ENCODE data around the gene INO80E. TPM values are rescaled to one million over a fixed set of nuclear protein-coding genes. Genes with fewer than 3 reads are reported as not detected.
A peak's percentile ranks its signal among the peaks of the same experiment; 100 is the strongest.

Gene INO80E
- total and polyA plus RNA-seq, 3 experiments from 2014 or later, result 6.5 to 123 (median 121) TPM

DNA sequence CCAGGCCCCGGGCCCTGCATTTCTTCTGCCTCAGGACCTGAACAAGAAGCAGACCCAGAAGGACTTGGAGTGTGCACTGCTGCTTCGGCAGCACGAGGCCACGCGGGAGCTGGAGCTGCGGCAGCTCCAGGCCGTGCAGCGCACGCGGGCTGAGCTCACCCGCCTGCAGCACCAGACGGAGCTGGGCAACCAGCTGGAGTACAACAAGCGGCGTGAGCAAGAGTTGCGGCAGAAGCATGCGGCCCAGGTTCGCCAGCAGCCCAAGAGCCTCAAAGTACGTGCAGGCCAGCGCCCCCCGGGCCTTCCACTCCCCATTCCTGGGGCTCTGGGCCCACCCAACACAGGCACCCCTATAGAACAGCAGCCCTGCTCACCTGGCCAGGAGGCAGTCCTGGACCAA is 9.8 kb upstream of the INO80E start:
- POLR2A ChIA-PET, result interaction anchor here (1.3 to 1.5 kb wide), 2 partner anchors 9 to 23 kb away, joined by 3 to 4 read pairs; partner anchors contain the start of gene HIRIP3
- CTCF ChIA-PET, result no interaction called here
- Histone ChIP-seq H3K4me1 (ENCODE audit: insufficient read depth, low read length) (no peaks in the 10 kb centered on the region), H3K4me3 (ENCODE audit: low read length) (no peak overlapping the region), H3K27me3 (ENCODE audit: insufficient read depth, low read length, poor library complexity, severe bottlenecking) (no peaks in the 10 kb centered on the region), H3K27ac (ENCODE audit: low read depth, low read length) (no peak overlapping the region), H3K36me3 (ENCODE audit: insufficient read depth, low read length) (peaks cover 53% of the 10 kb centered on the region), H3K9me3 (ENCODE audit: low read length) (no peaks in the 10 kb centered on the region)
- H3K9me3 Mint-ChIP-seq, result no peaks in the 10 kb centered on the region
- H3K4me1 Mint-ChIP-seq, result no peaks in the 10 kb centered on the region
- H3K4me3 Mint-ChIP-seq, result no peak overlapping the region
- peak overlapping the region in 2 of 8 donors; percentile 17 to 95 for H3K27ac Mint-ChIP-seq
- no peaks in the 10 kb centered on the region for H3K27me3 Mint-ChIP-seq
- DNase-seq, result no peak
- H3K36me3 Mint-ChIP-seq, result peaks cover 6 to 85% (median 19%) of the 10 kb centered on the region in 3 donors

DNA sequence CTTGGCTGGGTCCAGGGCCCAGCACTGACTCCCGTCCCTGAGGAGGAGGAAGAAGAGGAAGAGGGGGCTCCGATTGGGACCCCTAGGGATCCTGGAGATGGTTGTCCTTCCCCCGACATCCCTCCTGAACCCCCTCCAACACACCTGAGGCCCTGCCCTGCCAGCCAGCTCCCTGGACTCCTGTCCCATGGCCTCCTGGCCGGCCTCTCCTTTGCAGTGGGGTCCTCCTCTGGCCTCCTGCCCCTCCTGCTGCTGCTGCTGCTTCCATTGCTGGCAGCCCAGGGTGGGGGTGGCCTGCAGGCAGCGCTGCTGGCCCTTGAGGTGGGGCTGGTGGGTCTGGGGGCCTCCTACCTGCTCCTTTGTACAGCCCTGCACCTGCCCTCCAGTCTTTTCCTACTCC is 9.1 kb upstream of the INO80E start:
- CTCF ChIA-PET, result no interaction called here
- H3K27ac Mint-ChIP-seq, result peak overlapping the region in 1 of 8 donors; percentile 95
- POLR2A ChIA-PET, result interaction anchor here (1.5 kb wide), 1 partner anchor 8 kb away, joined by 3 read pairs; the partner anchor contains the start of gene HIRIP3
- H3K4me1 ChIP-seq (ENCODE audit: insufficient read depth, low read length), result no peaks in the 10 kb centered on the region
- H3K4me1 Mint-ChIP-seq, result no peaks in the 10 kb centered on the region
- H3K27ac ChIP-seq (ENCODE audit: low read depth, low read length), result no peak overlapping the region
- peaks cover 46% of the 10 kb centered on the region for H3K36me3 ChIP-seq (ENCODE audit: insufficient read depth, low read length)
- H3K4me3 Mint-ChIP-seq, result no peak overlapping the region
- H3K27me3 Mint-ChIP-seq, result no peaks in the 10 kb centered on the region
- no peaks in the 10 kb centered on the region for H3K9me3 ChIP-seq (ENCODE audit: low read length)
- no peaks in the 10 kb centered on the region for H3K27me3 ChIP-seq (ENCODE audit: insufficient read depth, low read length, poor library complexity, severe bottlenecking)
- H3K4me3 ChIP-seq (ENCODE audit: low read length), result no peak overlapping the region
- no peaks in the 10 kb centered on the region for H3K9me3 Mint-ChIP-seq
- H3K36me3 Mint-ChIP-seq, result peaks cover 6 to 84% (median 17%) of the 10 kb centered on the region in 3 donors
- DNase-seq, result peak in 1 of 5 donors; percentile 36

DNA sequence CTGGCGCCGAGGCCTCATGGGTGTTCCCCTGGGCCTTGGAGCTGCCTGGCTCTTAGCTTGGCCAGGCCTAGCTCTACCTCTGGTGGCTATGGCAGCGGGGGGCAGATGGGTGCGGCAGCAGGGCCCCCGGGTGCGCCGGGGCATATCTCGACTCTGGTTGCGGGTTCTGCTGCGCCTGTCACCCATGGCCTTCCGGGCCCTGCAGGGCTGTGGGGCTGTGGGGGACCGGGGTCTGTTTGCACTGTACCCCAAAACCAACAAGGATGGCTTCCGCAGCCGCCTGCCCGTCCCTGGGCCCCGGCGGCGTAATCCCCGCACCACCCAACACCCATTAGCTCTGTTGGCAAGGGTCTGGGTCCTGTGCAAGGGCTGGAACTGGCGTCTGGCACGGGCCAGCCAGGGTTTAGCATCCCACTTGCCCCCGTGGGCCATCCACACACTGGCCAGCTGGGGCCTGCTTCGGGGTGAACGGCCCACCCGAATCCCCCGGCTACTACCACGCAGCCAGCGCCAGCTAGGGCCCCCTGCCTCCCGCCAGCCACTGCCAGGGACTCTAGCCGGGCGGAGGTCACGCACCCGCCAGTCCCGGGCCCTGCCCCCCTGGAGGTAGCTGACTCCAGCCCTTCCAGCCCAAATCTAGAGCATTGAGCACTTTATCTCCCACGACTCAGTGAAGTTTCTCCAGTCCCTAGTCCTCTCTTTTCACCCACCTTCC is 8.5 kb upstream of the INO80E start:
- CTCF ChIA-PET, result no interaction called here
- H3K36me3 ChIP-seq (ENCODE audit: insufficient read depth, low read length), result peaks cover 41% of the 10 kb centered on the region
- no peaks in the 10 kb centered on the region for H3K9me3 Mint-ChIP-seq
- no peaks in the 10 kb centered on the region for H3K4me1 Mint-ChIP-seq
- H3K36me3 Mint-ChIP-seq, result peaks cover 6 to 84% (median 18%) of the 10 kb centered on the region in 3 donors
- H3K4me3 Mint-ChIP-seq, result no peak overlapping the region
- H3K4me3 ChIP-seq (ENCODE audit: low read length), result no peak overlapping the region
- H3K9me3 ChIP-seq (ENCODE audit: low read length), result no peaks in the 10 kb centered on the region
- DNase-seq, result peak in 1 of 5 donors; percentile 37
- no peaks in the 10 kb centered on the region for H3K27me3 Mint-ChIP-seq
- H3K27me3 ChIP-seq (ENCODE audit: insufficient read depth, low read length, poor library complexity, severe bottlenecking), result no peaks in the 10 kb centered on the region
- H3K27ac ChIP-seq (ENCODE audit: low read depth, low read length), result no peak overlapping the region
- POLR2A ChIA-PET, result no interaction called here
- no peak overlapping the region for H3K27ac Mint-ChIP-seq
- H3K4me1 ChIP-seq (ENCODE audit: insufficient read depth, low read length), result no peaks in the 10 kb centered on the region

DNA sequence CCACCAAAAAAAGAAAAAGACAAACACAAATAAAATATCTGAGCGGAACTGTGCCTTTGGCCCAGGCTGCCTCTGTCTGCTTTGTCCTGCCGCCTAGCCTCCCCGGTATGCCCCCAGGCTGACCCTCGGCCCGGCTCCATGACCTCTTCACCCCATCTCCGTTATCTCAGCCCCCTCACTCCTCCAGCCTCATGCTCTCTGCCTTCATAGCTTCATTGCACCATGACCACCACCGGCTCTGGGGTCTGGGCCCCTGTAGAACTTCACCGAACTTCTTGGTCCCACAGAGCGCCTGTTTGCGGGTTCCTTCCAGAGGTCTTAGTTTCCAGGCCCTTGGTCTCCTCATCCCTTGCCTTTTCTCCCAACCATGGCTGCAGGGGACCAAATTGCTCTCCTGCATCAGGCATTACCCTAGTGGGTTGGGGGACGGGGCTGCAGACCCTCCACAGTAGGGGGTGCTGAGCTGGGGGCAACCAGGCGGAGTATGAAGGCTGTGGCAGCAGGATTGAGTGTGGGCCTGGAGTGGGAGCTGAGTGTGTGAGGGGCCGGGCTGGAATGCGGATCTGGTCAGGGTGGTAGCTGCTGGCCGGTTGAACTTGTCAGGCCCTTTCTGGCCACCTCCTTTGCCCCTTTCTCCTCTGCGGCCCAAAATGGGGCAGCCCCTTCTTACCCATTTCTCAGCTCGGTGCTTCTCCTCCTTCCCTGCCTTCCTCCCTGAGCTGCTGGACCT is 7.5 kb upstream of the INO80E start:
- Mint-ChIP-seq H3K27ac (peak overlapping the region in 2 of 8 donors; percentile 24 to 75), H3K36me3 (peaks cover 6 to 82% (median 15%) of the 10 kb centered on the region in 3 donors), H3K27me3 (no peaks in the 10 kb centered on the region), H3K9me3 (no peaks in the 10 kb centered on the region), H3K4me3 (no peak overlapping the region), H3K4me1 (no peaks in the 10 kb centered on the region)
- peak in 1 of 5 donors; percentile 43 for DNase-seq
- H3K9me3 ChIP-seq (ENCODE audit: low read length), result no peaks in the 10 kb centered on the region
- peaks cover 31% of the 10 kb centered on the region for H3K36me3 ChIP-seq (ENCODE audit: insufficient read depth, low read length)
- H3K27me3 ChIP-seq (ENCODE audit: insufficient read depth, low read length, poor library complexity, severe bottlenecking), result no peaks in the 10 kb centered on the region
- H3K4me1 ChIP-seq (ENCODE audit: insufficient read depth, low read length), result no peaks in the 10 kb centered on the region
- ChIA-PET CTCF (interaction anchor here (1.2 kb wide), 1 partner anchor 15 kb away, joined by 3 read pairs; no protein-coding TSS in a partner anchor), POLR2A (no interaction called here)
- H3K4me3 ChIP-seq (ENCODE audit: low read length), result no peak overlapping the region
- H3K27ac ChIP-seq (ENCODE audit: low read depth, low read length), result no peak overlapping the region

DNA sequence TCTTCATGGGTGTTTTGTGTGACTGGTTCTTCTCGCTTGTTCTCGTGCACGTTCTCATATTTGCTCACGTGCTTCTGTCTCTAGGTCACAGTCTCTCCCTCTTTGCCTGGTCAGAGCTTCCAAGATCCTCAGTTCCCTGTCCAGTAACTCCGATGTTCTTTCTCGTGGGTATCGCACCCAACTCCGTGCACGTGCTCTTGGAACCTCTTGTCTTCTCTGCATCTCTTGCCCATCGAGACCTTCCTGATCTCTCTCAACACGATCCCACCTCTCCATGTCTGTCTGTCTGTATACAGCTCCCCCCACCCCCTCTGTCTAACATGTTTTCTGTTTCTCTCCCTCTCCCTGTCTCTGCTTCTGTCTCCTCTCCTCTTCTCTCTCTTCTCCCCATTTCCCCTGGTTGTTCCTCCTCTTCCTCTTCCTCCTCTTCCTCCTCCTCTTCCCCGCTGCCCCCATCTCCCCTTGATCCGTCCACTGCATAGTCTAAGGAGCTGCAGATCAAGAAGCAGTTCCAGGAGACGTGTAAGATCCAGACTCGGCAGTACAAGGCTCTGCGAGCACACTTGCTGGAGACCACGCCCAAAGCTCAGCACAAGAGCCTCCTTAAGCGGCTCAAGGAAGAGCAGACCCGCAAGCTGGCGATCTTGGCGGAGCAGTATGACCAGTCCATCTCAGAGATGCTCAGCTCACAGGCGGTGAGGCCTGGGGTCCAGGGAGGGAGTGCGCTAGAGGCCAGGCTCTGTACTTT is 6.8 kb upstream of the INO80E start:
- H3K4me1 Mint-ChIP-seq, result peaks cover 2 to 5% (median 4%) of the 10 kb centered on the region in 3 donors
- no peaks in the 10 kb centered on the region for H3K27me3 Mint-ChIP-seq
- no peaks in the 10 kb centered on the region for H3K27me3 ChIP-seq (ENCODE audit: insufficient read depth, low read length, poor library complexity, severe bottlenecking)
- peak overlapping the region in 3 of 8 donors; percentile 24 to 94 (median 75) for H3K27ac Mint-ChIP-seq
- no peaks in the 10 kb centered on the region for H3K9me3 Mint-ChIP-seq
- H3K4me3 ChIP-seq (ENCODE audit: low read length), result no peak overlapping the region
- peaks cover 2% of the 10 kb centered on the region for H3K4me1 ChIP-seq (ENCODE audit: insufficient read depth, low read length)
- peaks cover 23% of the 10 kb centered on the region for H3K36me3 ChIP-seq (ENCODE audit: insufficient read depth, low read length)
- H3K27ac ChIP-seq (ENCODE audit: low read depth, low read length), result no peak overlapping the region
- peak in 1 of 5 donors; percentile 8 for DNase-seq
- peaks cover 6 to 79% (median 15%) of the 10 kb centered on the region in 3 donors for H3K36me3 Mint-ChIP-seq
- ChIA-PET POLR2A (no interaction called here), CTCF (interaction anchor here (1.2 kb wide), 1 partner anchor 16 kb away, joined by 3 read pairs; no protein-coding TSS in a partner anchor)
- no peak overlapping the region for H3K4me3 Mint-ChIP-seq
- no peaks in the 10 kb centered on the region for H3K9me3 ChIP-seq (ENCODE audit: low read length)

DNA sequence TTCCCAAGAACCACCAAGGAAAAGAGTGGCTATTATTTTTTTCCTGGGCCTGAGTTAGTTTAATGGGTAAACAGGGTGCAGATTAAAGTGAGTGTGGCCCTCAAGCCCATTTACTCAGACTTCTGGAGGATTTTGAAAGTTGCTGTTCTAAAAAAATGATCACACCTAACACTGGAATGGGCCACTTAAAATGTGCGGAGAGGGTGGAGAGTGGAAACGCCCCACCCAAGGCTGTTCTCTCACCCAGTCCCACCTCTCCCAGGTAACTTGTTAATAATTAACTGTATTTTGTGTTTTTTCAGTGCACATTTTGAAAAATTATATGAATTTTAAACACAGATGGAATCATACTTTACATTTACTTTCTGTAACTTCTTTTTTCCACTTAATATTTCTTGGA is 6.0 kb upstream of the INO80E start:
- H3K36me3 ChIP-seq (ENCODE audit: insufficient read depth, low read length), result peaks cover 17% of the 10 kb centered on the region
- no peak overlapping the region for H3K4me3 Mint-ChIP-seq
- H3K27ac ChIP-seq (ENCODE audit: low read depth, low read length), result no peak overlapping the region
- H3K4me1 ChIP-seq (ENCODE audit: insufficient read depth, low read length), result peaks cover 10% of the 10 kb centered on the region
- H3K36me3 Mint-ChIP-seq, result peaks cover 6 to 74% (median 14%) of the 10 kb centered on the region in 3 donors
- H3K27me3 ChIP-seq (ENCODE audit: insufficient read depth, low read length, poor library complexity, severe bottlenecking), result no peaks in the 10 kb centered on the region
- CTCF ChIA-PET, result no interaction called here
- no peak overlapping the region for H3K4me3 ChIP-seq (ENCODE audit: low read length)
- peak overlapping the region in 1 of 8 donors; percentile 33 for H3K27ac Mint-ChIP-seq
- H3K9me3 ChIP-seq (ENCODE audit: low read length), result no peaks in the 10 kb centered on the region
- H3K9me3 Mint-ChIP-seq, result no peaks in the 10 kb centered on the region
- H3K27me3 Mint-ChIP-seq, result no peaks in the 10 kb centered on the region
- POLR2A ChIA-PET, result no interaction called here
- H3K4me1 Mint-ChIP-seq, result peaks cover 9 to 12% (median 11%) of the 10 kb centered on the region in 3 donors
- DNase-seq, result no peak

DNA sequence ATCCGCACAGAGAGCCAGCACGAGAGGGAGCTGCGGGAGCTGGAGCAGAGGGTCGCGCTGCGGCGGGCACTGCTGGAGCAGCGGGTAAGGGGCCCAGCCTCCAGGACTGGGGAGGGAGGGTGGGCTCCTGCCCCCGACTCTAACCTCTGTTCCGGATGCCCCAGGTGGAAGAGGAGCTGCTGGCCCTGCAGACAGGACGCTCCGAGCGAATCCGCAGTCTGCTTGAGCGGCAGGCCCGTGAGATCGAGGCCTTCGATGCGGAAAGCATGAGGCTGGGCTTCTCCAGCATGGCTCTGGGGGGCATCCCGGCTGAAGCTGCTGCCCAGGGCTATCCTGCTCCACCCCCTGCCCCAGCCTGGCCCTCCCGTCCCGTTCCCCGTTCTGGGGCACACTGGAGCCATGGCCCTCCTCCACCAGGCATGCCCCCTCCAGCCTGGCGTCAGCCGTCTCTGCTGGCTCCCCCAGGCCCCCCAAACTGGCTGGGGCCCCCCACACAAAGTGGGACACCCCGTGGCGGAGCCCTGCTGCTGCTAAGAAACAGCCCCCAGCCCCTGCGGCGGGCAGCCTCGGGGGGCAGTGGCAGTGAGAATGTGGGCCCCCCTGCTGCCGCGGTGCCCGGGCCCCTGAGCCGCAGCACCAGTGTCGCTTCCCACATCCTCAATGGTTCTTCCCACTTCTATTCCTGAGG is 5.0 kb upstream of the INO80E start:
- H3K4me3 ChIP-seq (ENCODE audit: low read length), result no peak overlapping the region
- H3K27me3 ChIP-seq (ENCODE audit: insufficient read depth, low read length, poor library complexity, severe bottlenecking), result no peaks in the 10 kb centered on the region
- no peaks in the 10 kb centered on the region for H3K9me3 ChIP-seq (ENCODE audit: low read length)
- Mint-ChIP-seq H3K4me3 (no peak overlapping the region), H3K27me3 (no peaks in the 10 kb centered on the region), H3K27ac (peak overlapping the region in 1 of 8 donors; percentile 33), H3K9me3 (no peaks in the 10 kb centered on the region), H3K36me3 (peaks cover 6 to 74% (median 14%) of the 10 kb centered on the region in 3 donors), H3K4me1 (peaks cover 12 to 22% (median 13%) of the 10 kb centered on the region in 3 donors)
- peaks cover 11% of the 10 kb centered on the region for H3K4me1 ChIP-seq (ENCODE audit: insufficient read depth, low read length)
- DNase-seq, result no peak
- no peak overlapping the region for H3K27ac ChIP-seq (ENCODE audit: low read depth, low read length)
- ChIA-PET POLR2A (no interaction called here), CTCF (no interaction called here)
- peaks cover 7% of the 10 kb centered on the region for H3K36me3 ChIP-seq (ENCODE audit: insufficient read depth, low read length)

All from CD8-positive, alpha-beta memory T cell (primary cell).